ENCODE results near the gene IL1B.
"Not testable (repeated sequence)": the region's sequence is repeated elsewhere in the genome, so short reads cannot be mapped to it uniquely, and the experiment has no call there.

IL1B gene

GRCh38 chr2:112836695-112837117 lies at the start of gene IL1B:
TSS of gene IL1B (minus strand) at chr2:112836779. CDS start at chr2:112836229, 550 bp downstream.
- no peak for DNase-seq (ENCODE audit: low spot score)

- no peak for DNase-seq (ENCODE audit: low spot score)
These were observed 49.7 kb upstream of the IL1B start for GRCh38 chr2:112886291-112886690.

GRCh38 chr2:112885506-112885902 lies 48.9 kb upstream of the IL1B start:
- no peak for DNase-seq (ENCODE audit: low spot score)

DNA sequence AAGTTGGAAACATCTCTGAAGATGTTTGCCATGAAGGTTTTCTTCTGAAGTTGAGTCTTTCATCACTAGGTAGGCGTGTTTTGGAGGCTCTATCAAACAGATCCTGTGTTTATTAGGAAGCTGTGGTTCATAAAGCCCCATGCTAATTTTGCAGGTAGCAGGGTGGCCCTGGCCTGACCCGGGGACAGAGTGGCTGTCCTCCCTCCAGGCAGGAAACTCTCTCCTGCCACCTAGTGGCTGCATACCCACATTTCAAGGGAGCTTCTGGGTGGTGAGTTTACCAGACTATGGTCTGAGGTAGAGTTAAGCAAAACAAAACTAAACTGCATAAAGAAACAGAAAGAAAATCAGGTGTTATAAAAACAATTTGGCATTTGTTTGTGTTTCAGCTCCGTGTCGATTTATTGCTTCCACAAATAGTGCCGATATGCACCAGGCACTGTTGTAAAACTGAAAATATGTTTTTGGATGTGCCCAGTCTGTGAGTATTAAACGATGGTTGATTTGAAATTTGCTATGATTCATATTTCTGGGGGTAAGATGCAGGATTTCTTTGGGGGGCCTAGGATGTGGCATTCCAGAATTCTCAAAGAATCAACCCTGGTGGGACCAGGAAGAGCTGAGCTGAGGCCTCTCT lies 48.4 kb upstream of the IL1B start:
- DNase-seq (ENCODE audit: low spot score): peak; percentile 81

- DNase-seq (ENCODE audit: low spot score): no peak
These were observed 47.1 kb upstream of the IL1B start for GRCh38 chr2:112883669-112884068.

GRCh38 chr2:112881217-112881985 lies 44.8 kb upstream of the IL1B start:
- DNase-seq (ENCODE audit: low spot score): peak; percentile 74

DNA sequence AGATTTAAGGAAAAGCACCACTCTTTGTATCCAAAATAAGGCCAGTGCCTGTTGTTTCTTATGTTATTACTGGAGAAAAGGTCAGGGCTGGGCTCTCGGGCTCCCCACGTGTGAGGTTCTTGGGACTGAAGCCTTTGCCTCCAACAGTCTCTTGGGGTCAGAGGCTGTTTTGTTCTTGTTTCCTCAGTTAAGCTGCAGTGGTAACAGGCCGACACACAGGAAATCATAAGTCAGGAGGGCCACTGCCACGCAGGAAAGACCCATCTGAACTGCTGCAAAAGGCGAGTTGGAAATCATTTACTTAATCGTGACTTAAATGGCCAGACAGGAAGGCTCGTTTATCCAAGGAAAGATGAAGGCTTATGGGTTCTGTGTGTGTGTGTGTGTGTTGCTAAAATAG lies 44.1 kb upstream of the IL1B start:
- DNase-seq (ENCODE audit: low spot score): no peak

GRCh38 chr2:112880091-112880531 lies 43.5 kb upstream of the IL1B start:
- no peak for DNase-seq (ENCODE audit: low spot score)

GRCh38 chr2:112879491-112880041 lies 43.0 kb upstream of the IL1B start:
- DNase-seq (ENCODE audit: low spot score): no peak

- DNase-seq (ENCODE audit: low spot score): no peak
These were observed 40.8 kb upstream of the IL1B start for GRCh38 chr2:112877423-112877822.

DNA sequence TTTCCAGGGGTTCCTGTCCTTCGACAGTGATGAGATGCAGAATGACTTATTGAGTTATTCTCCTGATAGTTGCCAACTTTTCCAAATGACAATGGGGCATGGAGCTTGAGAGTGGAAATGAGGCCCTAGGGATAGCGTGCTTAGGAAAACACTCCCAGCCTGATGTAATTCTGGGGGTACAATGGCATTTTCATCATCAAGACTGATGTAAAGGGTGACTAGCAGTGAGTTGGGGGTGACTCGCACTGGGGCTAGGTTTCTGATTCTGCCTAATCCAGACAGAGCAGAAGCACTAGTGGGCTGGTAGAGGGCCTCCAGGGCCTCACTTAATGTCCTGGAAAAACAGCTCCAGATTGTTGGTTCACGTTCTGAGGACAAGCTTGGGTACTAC lies 40.4 kb upstream of the IL1B start:
- DNase-seq (ENCODE audit: low spot score): no peak

GRCh38 chr2:112876257-112876970 lies 39.8 kb upstream of the IL1B start:
- no peak for DNase-seq (ENCODE audit: low spot score)

- no peak for DNase-seq (ENCODE audit: low spot score)
These were observed 34.6 kb upstream of the IL1B start for GRCh38 chr2:112870841-112871835.

DNA sequence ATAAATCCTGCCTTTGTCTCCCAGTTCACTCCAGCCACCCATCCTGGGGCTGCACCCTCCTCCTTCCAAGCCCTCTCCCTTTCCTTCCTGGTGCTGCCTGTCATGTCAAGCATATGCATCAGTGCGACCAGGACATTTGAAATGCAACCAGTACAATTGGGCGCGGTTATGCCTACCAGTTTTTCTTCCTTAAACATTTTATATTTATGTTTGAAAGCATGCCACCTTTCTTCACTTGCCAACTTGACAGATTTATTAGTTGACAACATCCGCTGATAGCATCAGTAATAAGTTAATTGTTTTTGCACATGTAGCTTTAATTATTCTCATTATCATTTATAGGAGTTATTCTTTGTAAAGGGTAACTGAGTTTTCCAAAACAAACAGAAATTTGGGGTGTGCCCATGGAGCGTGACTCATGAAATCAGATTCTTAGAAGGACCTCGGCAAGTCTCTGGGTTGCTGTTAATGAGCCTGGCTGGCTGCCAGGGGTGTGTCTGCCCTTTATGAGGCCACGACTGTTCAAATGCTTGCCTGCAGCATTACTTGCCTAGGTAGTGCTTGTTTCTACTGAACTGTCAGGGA lies 32.8 kb upstream of the IL1B start:
- DNase-seq (ENCODE audit: low spot score): no peak

DNA sequence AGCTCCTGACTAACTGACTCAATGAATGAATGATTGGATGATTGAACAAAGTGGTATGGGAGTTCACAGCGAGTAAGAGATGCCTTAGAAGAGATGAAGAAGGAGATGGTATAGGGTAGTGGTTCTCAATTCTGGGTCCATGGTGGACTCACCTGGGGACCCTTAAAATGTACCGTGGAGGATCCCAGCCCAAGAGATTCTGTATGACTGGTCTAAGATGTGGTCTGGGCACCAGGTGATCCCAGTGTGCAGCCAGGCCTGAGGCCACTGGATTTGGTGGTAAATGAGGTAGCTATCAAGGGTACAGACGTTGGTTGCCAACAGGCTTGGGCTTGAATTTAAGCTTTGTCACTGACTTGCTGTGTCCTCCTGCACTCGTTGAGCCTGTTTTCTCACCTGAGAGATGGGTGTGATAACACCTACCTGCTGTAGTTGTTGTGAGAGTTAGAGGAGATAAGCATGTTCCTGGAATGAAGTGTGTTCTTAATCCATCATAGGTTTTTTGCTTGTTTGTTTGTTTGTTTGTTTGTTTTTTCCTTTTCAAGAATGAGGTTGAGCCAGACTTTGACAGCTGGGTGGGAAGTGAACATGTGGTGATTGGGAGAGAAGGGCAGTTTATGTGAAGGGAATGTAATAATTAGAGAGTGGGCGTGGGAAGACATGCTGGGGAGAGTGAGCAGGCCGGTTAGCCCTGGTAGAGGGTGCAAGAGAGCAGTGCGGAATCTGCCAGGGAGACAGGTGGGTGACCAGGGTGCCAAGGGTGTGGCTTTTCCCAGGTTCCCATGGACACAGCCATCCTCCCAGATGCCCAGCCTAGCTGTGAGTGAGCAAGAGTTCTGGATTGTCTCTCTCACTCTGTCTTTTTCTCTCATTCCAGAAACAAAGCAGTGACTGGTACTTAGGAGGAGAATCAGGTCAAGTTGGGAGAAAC lies 31.4 kb upstream of the IL1B start:
- no peak for DNase-seq (ENCODE audit: low spot score)

DNA sequence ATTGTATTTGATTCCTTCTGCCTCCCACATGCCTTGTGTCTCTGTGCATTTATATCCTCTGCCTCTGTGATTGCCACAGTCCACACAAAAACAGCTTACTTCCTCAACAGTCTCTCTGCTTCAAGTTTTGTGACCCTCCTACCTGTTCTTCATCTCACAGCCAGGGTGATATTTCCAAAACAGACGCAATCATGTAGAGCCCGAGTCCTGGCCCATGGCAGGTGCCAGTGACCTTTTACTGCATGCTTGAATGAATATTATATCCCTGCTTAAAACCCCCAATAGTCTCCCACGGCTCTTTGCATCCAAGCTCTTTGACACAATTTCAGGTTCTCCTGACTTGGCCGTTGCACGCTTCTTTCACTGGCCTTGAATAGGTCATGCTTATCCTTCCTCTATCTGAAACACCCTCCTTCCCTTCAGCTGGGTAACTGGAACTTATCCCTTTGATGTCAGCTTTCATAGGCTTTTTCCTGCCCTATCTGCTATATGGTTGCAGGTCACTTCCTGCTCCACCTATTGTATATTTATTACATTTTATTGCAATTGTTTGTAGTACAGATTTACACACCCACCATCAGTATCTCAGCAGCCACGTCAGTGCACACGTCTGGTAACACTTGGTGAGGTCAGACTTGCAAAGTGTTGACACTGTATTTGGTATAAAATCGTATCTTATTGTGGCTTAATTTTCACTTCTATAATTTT lies 29.7 kb upstream of the IL1B start:
- DNase-seq (ENCODE audit: low spot score): no peak

DNA sequence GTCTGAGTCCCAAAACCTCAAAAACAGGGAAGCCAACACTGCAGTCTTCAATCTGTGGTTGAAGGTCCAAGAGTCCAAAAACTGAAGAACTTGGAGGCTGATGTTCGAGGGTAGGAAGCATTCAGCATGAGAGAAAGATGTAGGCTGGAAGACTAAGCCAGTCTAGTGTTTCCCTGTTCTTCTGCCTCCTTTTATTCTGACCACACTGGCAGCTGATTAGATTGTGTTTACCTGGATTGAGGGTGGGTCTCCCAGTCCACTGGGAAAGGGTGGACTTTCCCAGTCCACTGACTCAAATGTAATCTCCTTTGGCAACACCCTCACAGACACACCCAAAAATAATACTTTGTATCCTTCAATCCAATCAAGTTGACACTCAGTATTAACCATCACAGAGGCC lies 27.5 kb upstream of the IL1B start:
- no peak for DNase-seq (ENCODE audit: low spot score)

DNA sequence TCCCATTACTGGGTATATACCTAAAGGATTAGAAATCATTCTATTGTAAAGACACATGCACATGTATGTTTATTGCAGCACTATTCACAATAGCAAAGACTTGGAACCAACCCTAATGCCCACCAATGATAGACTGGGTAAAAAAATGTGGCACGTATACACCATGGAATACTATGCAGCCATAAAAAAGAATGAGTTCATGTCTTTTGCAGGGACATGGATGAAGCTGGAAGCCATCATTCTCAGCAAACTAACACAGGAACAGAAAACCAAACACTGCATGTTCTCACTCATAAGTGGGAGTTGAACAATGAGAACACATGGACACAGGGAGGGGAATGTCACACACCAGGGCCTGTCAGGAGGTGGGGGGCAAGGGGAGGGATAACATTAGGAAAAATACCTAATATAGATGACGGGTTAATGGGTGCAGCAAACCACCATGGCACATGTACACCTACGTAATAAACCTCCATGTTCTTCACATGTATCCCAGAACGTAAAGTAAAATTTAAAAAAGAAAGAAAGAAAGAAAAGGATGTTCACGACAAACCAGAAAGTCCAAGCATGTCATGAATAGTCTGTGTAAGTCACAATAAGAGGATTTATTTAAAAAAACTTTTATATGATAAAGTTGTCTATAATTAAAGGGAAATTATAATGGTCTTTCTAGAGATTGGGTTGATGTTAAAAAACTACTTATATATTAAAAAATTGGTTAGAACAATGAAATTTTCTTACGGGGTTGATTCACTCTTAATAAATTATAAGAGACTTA lies 23.0 kb upstream of the IL1B start:
- DNase-seq (ENCODE audit: low spot score): not testable (repeated sequence)
